GM12891 (cell line): ENCODE results near the gene SHC1.

ENCODE experiments used
- POLR2A ChIP-seq: IDR thresholded peaks from 2 replicates; pipeline ENCODE4 v1.6.1; 2011; ENCODE audit warnings: low read depth, low read length, control low read depth
- POLR2AphosphoS5 ChIP-seq: IDR thresholded peaks from 2 replicates; pipeline ENCODE4 v1.6.1; 2011; ENCODE audit warnings: low read depth, low read length, control low read depth
- POU2F2 ChIP-seq: IDR thresholded peaks from 2 replicates; pipeline ENCODE4 v1.6.1; 2011; ENCODE audit warnings: low read depth, mild to moderate bottlenecking, control low read depth, low read length, moderate library complexity
- SPI1 ChIP-seq: IDR thresholded peaks from 2 replicates; pipeline ENCODE4 v1.6.1; 2011; ENCODE audit warnings: low read depth, low read length, control low read depth
- TAF1 ChIP-seq: IDR thresholded peaks from 2 replicates; pipeline ENCODE4 v1.6.1; 2011; ENCODE audit warnings: low read depth, low read length, control low read depth

- TF ChIP-seq POLR2A (no peak), POLR2AphosphoS5 (no peak), POU2F2 (no peak), TAF1 (no peak), SPI1 (no peak)
Measured at GRCh38 chr1:154912755-154913154, 57.8 kb downstream of the SHC1 start.
